HG02884 (cell line): ENCODE results near the gene APOL2.
"Not testable (repeated sequence)": the region's sequence is repeated elsewhere in the genome, so short reads cannot be mapped to it uniquely, and the experiment has no call there.

Experiments
- ATAC-seq: cut with Tn5 transposase; IDR thresholded peaks from one replicate; pipeline ENCODE4 v1.9.1; 2021; ENCODE audit warnings: mild to moderate bottlenecking, moderate library complexity; ENCODE audit not compliant: unreplicated experiment

The APOL2 gene

GRCh38 chr22:36239401-36240171 lies at the start of gene APOL2:
APOL2 (minus strand) TSS chr22:36239527; CDS start chr22:36233162, 6,365 bp downstream.
- peak; percentile 65 for ATAC-seq

GRCh38 chr22:36288571-36289405 lies 49.5 kb upstream of the APOL2 start:
- no peak for ATAC-seq

- no peak for ATAC-seq
These were observed 48.7 kb upstream of the APOL2 start for GRCh38 chr22:36287881-36288515.

- ATAC-seq: no peak
These were observed 47.0 kb upstream of the APOL2 start for GRCh38 chr22:36286096-36286957.

- ATAC-seq: no peak
These were observed 46.2 kb upstream of the APOL2 start for GRCh38 chr22:36285545-36285944.

GRCh38 chr22:36285017-36285416 lies 45.7 kb upstream of the APOL2 start:
- ATAC-seq: no peak

- no peak for ATAC-seq
These were observed 44.8 kb upstream of the APOL2 start for GRCh38 chr22:36284171-36284571.

GRCh38 chr22:36282328-36282831 lies 43.1 kb upstream of the APOL2 start:
- no peak for ATAC-seq

- ATAC-seq: no peak
These were observed 42.5 kb upstream of the APOL2 start for GRCh38 chr22:36281781-36282327.

GRCh38 chr22:36280379-36280778 lies 41.1 kb upstream of the APOL2 start:
- ATAC-seq: no peak

- no peak for ATAC-seq
These were observed 39.9 kb upstream of the APOL2 start for GRCh38 chr22:36279219-36279666.

GRCh38 chr22:36277482-36278291 lies 38.4 kb upstream of the APOL2 start:
- ATAC-seq: no peak

- no peak for ATAC-seq
These were observed 35.2 kb upstream of the APOL2 start for GRCh38 chr22:36274531-36274930.

- ATAC-seq: not testable (repeated sequence)
These were observed 32.6 kb upstream of the APOL2 start for GRCh38 chr22:36271951-36272350.

GRCh38 chr22:36271231-36271630 lies 31.9 kb upstream of the APOL2 start:
- not testable (repeated sequence) for ATAC-seq

- ATAC-seq: no peak
These were observed 28.7 kb upstream of the APOL2 start for GRCh38 chr22:36267896-36268485.

- ATAC-seq: no peak
These were observed 27.7 kb upstream of the APOL2 start for GRCh38 chr22:36267058-36267457.

GRCh38 chr22:36263886-36264664 lies 24.7 kb upstream of the APOL2 start:
- not testable (repeated sequence) for ATAC-seq
